GM19240 (cell line): ENCODE measurements around the gene TUBA4B.
"Not testable (repeated sequence)": the region's sequence is repeated elsewhere in the genome, so short reads cannot be mapped to it uniquely, and the experiment has no call there.

ENCODE experiments used
- DNase-seq: peaks from one replicate; pipeline ENCODE4 v3.0.0; 2011; ENCODE audit warnings: low spot score; ENCODE audit not compliant: insufficient read length

TUBA4B gene

GRCh38 chr2:219273937-219274336 is 20.9 kb downstream of the TUBA4B start:
- no peak for DNase-seq

GRCh38 chr2:219274361-219274921 is 21.4 kb downstream of the TUBA4B start:
- no peak for DNase-seq

- peak; percentile 69 for DNase-seq
Measured at GRCh38 chr2:219277703-219278654, 24.9 kb downstream of the TUBA4B start.

- DNase-seq: no peak
Measured at GRCh38 chr2:219278655-219279150, 25.7 kb downstream of the TUBA4B start.

- DNase-seq: peak; percentile 100
Measured at GRCh38 chr2:219279151-219279915, 26.3 kb downstream of the TUBA4B start, which contains the start of gene DNAJB2. TSS of gene DNAJB2 (plus strand) at chr2:219279366. CDS start at chr2:219279834, 468 bp downstream.

- no peak for DNase-seq
Measured at GRCh38 chr2:219279916-219280516, 27.0 kb downstream of the TUBA4B start.

- no peak for DNase-seq
Measured at GRCh38 chr2:219280651-219281050, 27.6 kb downstream of the TUBA4B start.

GRCh38 chr2:219281588-219281987 is 28.5 kb downstream of the TUBA4B start:
- no peak for DNase-seq

GRCh38 chr2:219282375-219282774 is 29.3 kb downstream of the TUBA4B start:
- no peak for DNase-seq

- no peak for DNase-seq
Measured at GRCh38 chr2:219282943-219283581, 30.0 kb downstream of the TUBA4B start.

GRCh38 chr2:219284501-219285372 is 31.7 kb downstream of the TUBA4B start:
- DNase-seq: no peak

GRCh38 chr2:219285373-219285735 is 32.3 kb downstream of the TUBA4B start:
- no peak for DNase-seq

- DNase-seq: no peak
Measured at GRCh38 chr2:219285894-219286425, 32.9 kb downstream of the TUBA4B start.

- no peak for DNase-seq
Measured at GRCh38 chr2:219286436-219287115, 33.5 kb downstream of the TUBA4B start.

GRCh38 chr2:219287116-219287440 is 34.0 kb downstream of the TUBA4B start:
- not testable (repeated sequence) for DNase-seq

GRCh38 chr2:219287580-219288265 is 34.7 kb downstream of the TUBA4B start:
- DNase-seq: no peak

GRCh38 chr2:219289195-219289536 is 36.1 kb downstream of the TUBA4B start:
- no peak for DNase-seq

- DNase-seq: no peak
Measured at GRCh38 chr2:219289537-219290361, 36.7 kb downstream of the TUBA4B start.
